C1 segment of cervical spinal cord (tissue), 14 donors: ENCODE measurements around the gene SERPINF2.
"Not testable (repeated sequence)": the region's sequence is repeated elsewhere in the genome, so short reads cannot be mapped to it uniquely, and the experiment has no call there.

ENCODE experiments used
- DNase-seq, 14 donors: peaks; one replicate each; lab custom pipeline; 2025; lab: John Stamatoyannopoulos, UW

SERPINF2 gene

GRCh38 chr17:1735418-1735817, 7.3 kb upstream of the SERPINF2 start:
- no peak for DNase-seq

DNA sequence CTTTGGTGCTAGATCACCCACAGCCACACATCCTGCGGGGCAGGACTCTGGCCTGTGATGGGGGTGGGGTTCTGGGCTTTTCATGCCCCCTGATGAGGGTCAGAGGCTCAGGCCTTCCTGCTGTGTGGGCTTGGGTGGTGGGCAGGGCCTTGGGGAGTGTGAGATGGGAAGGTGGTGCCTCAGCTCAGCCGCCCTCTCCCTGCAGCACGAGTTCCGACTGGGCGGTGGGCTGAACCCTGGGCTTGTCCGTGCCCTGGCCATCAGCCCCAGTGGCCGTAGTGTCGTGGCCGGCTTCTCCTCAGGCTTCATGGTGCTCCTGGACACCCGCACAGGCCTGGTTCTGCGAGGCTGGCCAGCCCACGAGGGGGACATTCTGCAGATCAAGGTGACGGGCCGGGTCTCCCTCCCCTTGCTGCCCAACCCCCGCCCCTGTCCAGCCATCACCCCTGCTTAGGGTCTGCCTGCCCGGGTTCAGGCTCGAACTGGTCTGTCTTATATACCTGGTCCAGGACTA, 6.8 kb upstream of the SERPINF2 start:
- DNase-seq, result no peak

DNA sequence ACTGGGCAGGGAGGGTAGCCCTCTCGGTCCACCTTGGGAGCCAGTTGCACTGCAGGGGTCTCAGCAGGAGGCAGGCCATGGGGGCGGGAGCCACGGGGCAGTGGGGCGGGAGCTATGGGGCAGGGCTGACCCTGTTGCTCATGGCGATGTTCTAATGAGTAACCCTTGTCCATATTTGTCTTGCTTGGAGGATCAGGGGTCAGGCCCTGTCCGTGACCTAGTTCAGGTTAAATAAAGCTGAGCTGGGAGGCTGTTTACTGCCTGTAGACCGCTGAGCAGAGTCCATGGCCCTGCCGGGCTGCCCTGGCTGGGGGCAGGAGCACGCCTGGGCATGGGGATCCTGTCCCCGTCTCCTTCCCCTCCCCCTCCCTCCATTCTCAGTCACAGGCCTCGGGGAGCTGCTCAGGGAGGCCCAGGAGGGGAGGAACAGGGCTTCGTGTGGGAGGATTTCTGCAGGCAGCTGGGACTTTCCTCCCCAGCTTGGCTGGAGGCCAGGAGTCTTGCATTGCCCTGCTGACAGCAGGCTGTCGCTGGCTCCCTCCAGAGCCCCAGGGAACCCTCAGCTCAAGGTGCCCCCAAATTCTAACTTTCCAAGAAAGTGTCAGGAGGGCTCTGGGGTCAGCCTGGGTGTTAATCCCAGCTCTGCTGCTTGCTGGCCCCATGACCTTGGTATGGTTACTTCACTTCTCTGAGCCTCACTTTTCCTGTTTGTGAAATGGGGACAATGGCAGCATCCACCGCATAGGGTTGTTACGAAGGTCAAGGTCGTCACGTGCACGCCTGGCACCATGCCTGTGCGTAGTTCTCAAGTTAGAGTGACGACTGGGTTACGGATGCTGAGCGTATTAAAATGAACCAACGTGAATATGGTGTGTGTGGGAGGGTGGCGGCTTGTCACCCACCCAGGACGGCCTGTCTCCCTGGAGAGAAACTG, 6.1 kb upstream of the SERPINF2 start:
- DNase-seq, result no peak

GRCh38 chr17:1737531-1738291, 5.0 kb upstream of the SERPINF2 start:
- DNase-seq, result no peak

- DNase-seq, result not testable (repeated sequence)
Measured at GRCh38 chr17:1741899-1742298, 772 bp upstream of the SERPINF2 start.

DNA sequence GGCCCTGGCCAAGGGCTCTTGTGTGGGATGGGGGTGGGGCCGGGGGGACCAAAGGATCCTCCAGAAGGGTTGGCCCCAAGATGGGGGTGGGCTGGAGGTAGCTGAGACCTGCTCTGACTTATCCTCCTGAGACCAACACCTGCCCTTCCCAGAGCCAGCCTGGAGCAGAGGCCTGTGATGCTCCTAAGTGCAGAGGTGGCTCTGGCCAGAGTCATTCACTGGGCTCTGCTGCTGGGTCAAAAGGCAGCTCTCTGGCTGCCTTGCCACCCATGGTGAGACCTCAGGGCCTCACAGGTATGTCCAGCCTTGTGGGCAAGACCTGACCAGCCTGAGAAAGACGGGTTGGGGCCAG, 393 bp downstream of the SERPINF2 start:
- no peak for DNase-seq

GRCh38 chr17:1744551-1745512, 2.2 kb downstream of the SERPINF2 start:
- DNase-seq, result no peak

GRCh38 chr17:1745513-1746020, 2.9 kb downstream of the SERPINF2 start:
- no peak for DNase-seq

GRCh38 chr17:1746975-1747543, 4.4 kb downstream of the SERPINF2 start:
- no peak for DNase-seq

GRCh38 chr17:1750628-1751027, 8.0 kb downstream of the SERPINF2 start:
- DNase-seq, result no peak

- peak in 6 of 14 donors; percentile 22 to 54 (median 30) for DNase-seq
Measured at GRCh38 chr17:1752425-1753262, 10.0 kb downstream of the SERPINF2 start.

- DNase-seq, result no peak
Measured at GRCh38 chr17:1753767-1754429, 11.2 kb downstream of the SERPINF2 start.

DNA sequence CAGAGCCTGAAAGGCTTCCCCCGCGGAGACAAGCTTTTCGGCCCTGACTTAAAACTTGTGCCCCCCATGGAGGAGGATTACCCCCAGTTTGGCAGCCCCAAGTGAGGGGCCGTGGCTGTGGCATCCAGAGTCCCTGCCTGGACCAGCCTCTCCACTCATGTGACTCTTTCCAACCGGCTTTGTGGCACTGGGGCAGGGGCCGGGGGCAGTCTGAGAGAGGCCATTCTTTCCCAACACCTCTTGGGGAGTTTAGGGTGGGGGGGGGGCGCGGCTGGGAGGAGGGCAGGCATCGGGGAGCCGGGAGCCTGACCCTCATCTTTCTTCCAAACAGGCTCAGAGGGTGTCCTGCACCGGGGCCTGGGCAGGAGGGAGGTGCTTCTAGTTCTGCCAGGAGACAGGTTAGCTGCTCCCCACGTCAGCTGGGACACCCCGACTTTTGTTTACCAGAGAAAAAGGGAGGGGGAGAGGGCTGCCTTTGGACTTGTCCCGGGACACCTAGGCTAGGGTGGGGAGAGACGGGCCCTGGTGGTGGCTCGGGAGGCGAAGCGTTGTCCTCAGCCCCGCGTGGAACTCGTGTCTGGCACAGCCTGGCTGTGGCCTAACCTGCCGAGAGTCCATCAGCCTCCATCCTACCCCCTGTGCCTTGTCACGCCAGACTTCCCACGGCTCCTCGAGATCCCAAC, 11.9 kb downstream of the SERPINF2 start:
- no peak for DNase-seq

DNA sequence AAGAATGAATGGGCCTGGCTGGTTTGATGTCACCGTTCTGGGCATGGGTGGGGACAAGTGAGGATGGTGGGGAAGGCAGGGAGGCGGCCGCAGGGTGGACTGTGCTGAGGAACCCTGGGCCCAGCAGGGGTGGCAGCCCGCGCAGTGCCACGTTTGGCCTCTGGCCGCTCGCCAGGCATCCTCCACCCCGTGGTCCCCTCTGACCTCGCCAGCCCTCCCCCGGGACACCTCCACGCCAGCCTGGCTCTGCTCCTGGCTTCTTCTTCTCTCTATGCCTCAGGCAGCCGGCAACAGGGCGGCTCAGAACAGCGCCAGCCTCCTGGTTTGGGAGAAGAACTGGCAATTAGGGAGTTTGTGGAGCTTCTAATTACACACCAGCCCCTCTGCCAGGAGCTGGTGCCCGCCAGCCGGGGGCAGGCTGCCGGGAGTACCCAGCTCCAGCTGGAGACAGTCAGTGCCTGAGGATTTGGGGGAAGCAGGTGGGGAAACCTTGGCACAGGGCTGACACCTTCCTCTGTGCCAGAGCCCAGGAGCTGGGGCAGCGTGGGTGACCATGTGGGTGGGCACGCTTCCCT, 12.7 kb downstream of the SERPINF2 start:
- no peak for DNase-seq

- no peak for DNase-seq
Measured at GRCh38 chr17:1755827-1756262, 13.2 kb downstream of the SERPINF2 start.

GRCh38 chr17:1758807-1759206, 16.1 kb downstream of the SERPINF2 start:
- DNase-seq, result no peak

DNA sequence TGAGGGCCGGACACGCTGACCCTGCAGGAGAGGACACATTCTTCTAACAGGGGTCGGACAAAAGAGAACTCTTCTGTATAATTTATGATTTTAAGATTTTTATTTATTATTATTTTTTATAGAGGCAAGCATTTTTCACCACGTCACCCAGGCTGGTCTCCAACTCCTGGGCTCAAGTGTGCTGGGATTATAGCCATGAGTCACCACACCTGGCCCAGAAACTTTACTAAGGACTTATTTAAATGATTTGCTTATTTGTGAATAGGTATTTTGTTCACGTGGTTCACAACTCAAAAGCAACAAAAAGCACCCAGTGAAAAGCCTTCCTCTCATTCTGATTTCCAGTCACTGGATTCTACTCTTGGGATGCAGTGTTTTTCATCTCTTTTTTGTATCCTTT, 16.9 kb downstream of the SERPINF2 start:
- no peak for DNase-seq

- DNase-seq, result peak in 1 of 14 donors; percentile 41
Measured at GRCh38 chr17:1762233-1762900, 19.7 kb downstream of the SERPINF2 start.
